ENCODE measurements around the gene EFCAB7. TPM values are rescaled to one million over a fixed set of nuclear protein-coding genes. Genes with fewer than 3 reads are reported as not detected.

Gene EFCAB7
- total RNA-seq, 1 experiment from 2014 or later = 3.0 TPM

GRCh38 chr1:63599799-63600198 lies 76.5 kb downstream of the EFCAB7 start:
- Histone ChIP-seq H4K8ac (replicated peaks; ENCODE audit: insufficient read length, low read depth, low read length) (no peak overlapping the region), H3K4me2 (ENCODE audit: insufficient read depth, insufficient read length, low read length) (no peak overlapping the region), H4K5ac (ENCODE audit: insufficient read length, low read depth, low read length) (no peak overlapping the region), H3K27ac (ENCODE audit: insufficient read length, low read depth, low read length) (no peak overlapping the region), H3K18ac (ENCODE audit: insufficient read length, low read depth, low read length) (no peak overlapping the region), H3K27me3 (ENCODE audit: insufficient read depth, low read length) (no peaks in the 10 kb centered on the region), H4K91ac (ENCODE audit: insufficient read length, low read depth, low read length) (no peak overlapping the region), H3K79me1 (ENCODE audit: insufficient read depth, low read depth, low read length, poor library complexity, severe bottlenecking) (no peaks in the 10 kb centered on the region), H2BK5ac (ENCODE audit: insufficient read length, low read length) (no peak overlapping the region), H3K56ac (ENCODE audit: insufficient read length, low read depth, low read length) (no peak overlapping the region), H2BK120ac (ENCODE audit: low read depth, low read length, poor library complexity, severe bottlenecking) (no peak overlapping the region), H3K14ac (ENCODE audit: insufficient read depth, low read length) (no peak overlapping the region), H3K23me2 (ENCODE audit: insufficient read length, low read depth, low read length, poor library complexity, severe bottlenecking) (no peaks in the 10 kb centered on the region), H3T11ph (ENCODE audit: low read length) (no peak overlapping the region), H2AFZ (ENCODE audit: low read length) (no peak overlapping the region), H3K4me1 (ENCODE audit: insufficient read depth, low read length) (peaks cover 6% of the 10 kb centered on the region; the same call in 1 of the 2 replicates), H3K79me2 (ENCODE audit: insufficient read depth, low read length) (no peaks in the 10 kb centered on the region), H3K9ac (ENCODE audit: extremely low read depth, insufficient read length, low read length) (no peak overlapping the region), H3K4ac (ENCODE audit: low read depth, low read length) (no peak overlapping the region), H4K20me1 (ENCODE audit: control insufficient read depth, insufficient read depth, insufficient read length) (no peaks in the 10 kb centered on the region), H3K9me3 (ENCODE audit: control insufficient read depth, low read depth, low read length) (no peaks in the 10 kb centered on the region), H2BK15ac (ENCODE audit: low read depth, low read length) (no peak overlapping the region), H2BK20ac (ENCODE audit: low read depth, low read length, poor library complexity, severe bottlenecking) (no peak overlapping the region), H2AK5ac (ENCODE audit: insufficient read length, low read length) (no peak overlapping the region), H3K23ac (ENCODE audit: insufficient read length, low read depth, low read length) (no peak overlapping the region), H2BK12ac (ENCODE audit: insufficient read length, low read depth, low read length) (no peak overlapping the region)
- Mint-ChIP-seq H3K36me3 (ENCODE audit: insufficient read depth in 1 of 3, low read depth in 3 of 3) (peaks cover 0 to 2% (median 0%) of the 10 kb centered on the region in 3 experiments; a peak in 1 of 7 replicates), H3K4me1 (peaks cover 14 to 21% of the 10 kb centered on the region in 2 experiments), H3K27me3 (ENCODE audit: low read depth) (no peaks in the 10 kb centered on the region; the same call in none of the 2 replicates), H3K4me3 (no peak overlapping the region), H3K27ac (no peak overlapping the region), H3K9me3 (no peaks in the 10 kb centered on the region)
- no peak for TF ChIP-seq CTCF (conservative IDR thresholded peaks at IDR 0.05)
- no CpG with 5 or more reads among the region's 5 CpGs for WGBS (ENCODE audit: extremely low coverage, insufficient read length, low lambda C conversion rate)
- no peak for DNase-seq
